SK-N-SH (cell line): ENCODE measurements around the gene SMIM41. TPM values are rescaled to one million over a fixed set of nuclear protein-coding genes. Genes with fewer than 3 reads are reported as not detected.

Source experiments
- CTCF ChIA-PET: fragments of 300-600, 350-600 bp; formaldehyde crosslinking; extraction: SDS; loops from one replicate; lab custom pipeline; 2021; lab: Yijun Ruan, JAX
- POLR2A ChIA-PET: fragments of 350-600 bp; sonication (Branson Sonifier 250); formaldehyde crosslinking; extraction: SDS; loops from one replicate; lab custom pipeline; 2020; ENCODE audit warnings: antibody characterized with exemption, inconsistent platforms; lab: Yijun Ruan, JAX
- DNase-seq: peaks from one replicate; pipeline ENCODE4 v3.0.0; 2012
- H2AFZ ChIP-seq: fragments of 200-600 bp; sonication (generic); 2 replicates; pipeline ENCODE4 v1.8.1; 2016; ENCODE audit warnings: antibody characterized with exemption, mild to moderate bottlenecking, low read depth
- H3F3A ChIP-seq: fragments of 200-600 bp; sonication (generic); replicated peaks from 2 replicates; pipeline ENCODE3; 2016; ENCODE audit warnings: antibody characterized with exemption, mild to moderate bottlenecking; ENCODE audit not compliant: insufficient read depth
- H3K27ac ChIP-seq, 2 experiments: fragments of 200-500 bp in 1 of 2; fragments of 200-600 bp in 1 of 2; sonication (Bioruptor generic) in 1 of 2; sonication (generic), shearing (Covaris generic) in 1 of 2; 2 replicates each; pipeline versions ENCODE4 v1.5.1 to v1.6.1; 2014 to 2016; ENCODE audit warnings: low read depth in 2 of 2, inconsistent platforms in 1 of 2, low read length in 1 of 2, mild to moderate bottlenecking in 1 of 2, mixed read lengths in 1 of 2
- H3K27me3 ChIP-seq: fragments of 200-600 bp; sonication (generic), shearing (Covaris generic); 2 replicates; pipeline ENCODE4 v1.6.1; 2016; ENCODE audit warnings: mixed run types; ENCODE audit not compliant: insufficient read depth
- H3K36me3 ChIP-seq, 2 experiments: fragments of 200-500 bp in 1 of 2; fragments of 200-600 bp in 1 of 2; sonication (Bioruptor generic) in 1 of 2; sonication (generic) in 1 of 2; replicated peaks in 1 of 2; 2 replicates each; pipeline versions ENCODE3 to v1.5.1; 2014 to 2016; ENCODE audit warnings: low read length in 1 of 2, mild to moderate bottlenecking in 1 of 2; ENCODE audit not compliant: insufficient read depth in 2 of 2, control insufficient read depth in 1 of 2
- H3K4me1 ChIP-seq, 2 experiments: fragments of 200-500 bp in 1 of 2; fragments of 200-600 bp in 1 of 2; sonication (Bioruptor generic) in 1 of 2; sonication (generic), shearing (Covaris generic) in 1 of 2; 2 replicates each; pipeline versions ENCODE4 v1.5.1 to v1.6.1; 2014 to 2016; ENCODE audit warnings: low read depth in 1 of 2, low read length in 1 of 2, mixed run types in 1 of 2; ENCODE audit not compliant: insufficient read depth in 2 of 2, control insufficient read depth in 1 of 2
- H3K4me2 ChIP-seq: fragments of 200-600 bp; sonication (generic), shearing (Covaris generic); 2 replicates; pipeline ENCODE4 v1.6.1; 2017; ENCODE audit warnings: mixed run types
- H3K4me3 ChIP-seq, 2 experiments: fragments of 200-500 bp in 1 of 2; fragments of 200-600 bp in 1 of 2; sonication (Bioruptor generic) in 1 of 2; sonication (generic), shearing (Covaris generic) in 1 of 2; 2 replicates each; pipeline versions ENCODE4 v1.5.1 to v1.8.1; 2014 to 2016; ENCODE audit warnings: low read depth in 2 of 2, inconsistent platforms in 1 of 2, low read length in 1 of 2, mild to moderate bottlenecking in 1 of 2, mixed read lengths in 1 of 2, moderate library complexity in 1 of 2
- H3K79me2 ChIP-seq: fragments of 200-600 bp; sonication (generic); 2 replicates; pipeline ENCODE4 v1.8.1; 2017; ENCODE audit warnings: mild to moderate bottlenecking; ENCODE audit not compliant: insufficient read depth
- H3K9ac ChIP-seq: fragments of 200-600 bp; sonication (generic); 2 replicates; pipeline ENCODE4 v1.6.1; 2017; ENCODE audit warnings: mixed run types
- H3K9me2 ChIP-seq: fragments of 200-600 bp; sonication (generic); 2 replicates; pipeline ENCODE4 v1.6.1; 2017; ENCODE audit warnings: mixed run types
- H3K9me3 ChIP-seq: fragments of 200-600 bp; sonication (generic); 2 replicates; pipeline ENCODE4 v1.6.1; 2017; ENCODE audit warnings: mixed run types, mild to moderate bottlenecking, moderate library complexity
- H4K20me1 ChIP-seq: fragments of 200-600 bp; sonication (generic); 2 replicates; pipeline ENCODE4 v1.6.1; 2017; ENCODE audit warnings: mild to moderate bottlenecking, mixed run types; ENCODE audit not compliant: insufficient read depth
- CHD2 ChIP-seq: fragments of 150-350 bp; IDR thresholded peaks from 2 replicates; pipeline ENCODE4 v1.6.1; 2018; ENCODE audit warnings: low read length; ENCODE audit not compliant: partially characterized antibody
- EP300 ChIP-seq, 2 experiments: IDR thresholded peaks; 2 replicates each; pipeline versions ENCODE4 v1.4.0 to v1.6.1; 2012; ENCODE audit warnings: borderline replicate concordance in 1 of 2, low read depth in 1 of 2, low read length in 1 of 2
- FOXM1 ChIP-seq: IDR thresholded peaks from 2 replicates; pipeline ENCODE4 v1.4.0; 2012; ENCODE audit warnings: low read depth, mild to moderate bottlenecking
- JUND ChIP-seq: IDR thresholded peaks from 2 replicates; pipeline ENCODE4 v1.4.0; 2012
- NRF1 ChIP-seq: IDR thresholded peaks from 2 replicates; pipeline ENCODE4 v1.6.1; 2012; ENCODE audit warnings: low read depth, mild to moderate bottlenecking, low read length
- PBX3 ChIP-seq: IDR thresholded peaks from 2 replicates; pipeline ENCODE4; 2012
- RFX5 ChIP-seq: IDR thresholded peaks from 2 replicates; pipeline ENCODE4 v1.6.1; 2012; ENCODE audit warnings: mild to moderate bottlenecking, improper control_type of control experiment, low read length
- RXRA ChIP-seq: IDR thresholded peaks from 2 replicates; pipeline ENCODE4 v1.4.0; 2012; ENCODE audit warnings: low read depth, mild to moderate bottlenecking, borderline replicate concordance
- YY1 ChIP-seq: IDR thresholded peaks from 2 replicates; pipeline ENCODE4 v1.4.0; 2012; ENCODE audit warnings: low read depth, mild to moderate bottlenecking
- ZBTB33 ChIP-seq: IDR thresholded peaks from 2 replicates; pipeline ENCODE4 v1.4.0; 2012; ENCODE audit warnings: low read depth, borderline replicate concordance
- WGBS: methylation state at CpG from one replicate; pipeline ENCODE4 v1.1.6; 2017; ENCODE audit warnings: low lambda C conversion rate; 5-methylcytosine and 5-hydroxymethylcytosine counted together
- polyA plus RNA-seq, 3 experiments: library from polyadenylated mRNA; depleted of rRNA; stranded (reverse); fragments of >200 nt; gene quantifications; 2 replicates each; pipeline ENCODE4 v1.2.3, GENCODE V29; 2012
- TF ChIP-seq, protein P1 (sequence below): fragments of 150-350 bp; IDR thresholded peaks from 2 replicates; pipeline ENCODE4 v1.6.1; 2016; ENCODE audit warnings: mild to moderate bottlenecking, low read depth, low read length
- TF ChIP-seq, protein P2 (sequence below): fragments of 200-600 bp; sonication (generic); IDR thresholded peaks from 2 replicates; pipeline ENCODE4 v1.6.1; 2017; ENCODE audit warnings: antibody characterized with exemption, mild to moderate bottlenecking, moderate library complexity
- TF ChIP-seq, protein P3 (sequence below): fragments of 150-350 bp; IDR thresholded peaks from 2 replicates; pipeline ENCODE4 v1.6.1; 2017; ENCODE audit warnings: antibody characterized with exemption, low read length, low read depth, borderline replicate concordance
- TF ChIP-seq, protein P4 (sequence below): IDR thresholded peaks from 2 replicates; pipeline ENCODE4 v1.6.1; 2012; ENCODE audit warnings: mild to moderate bottlenecking, low read depth, low read length, moderate library complexity

Gene SMIM41
- polyA plus RNA-seq, 1 of the 3 experiments (the other 2 are of a cell fraction): not detected

DNA sequence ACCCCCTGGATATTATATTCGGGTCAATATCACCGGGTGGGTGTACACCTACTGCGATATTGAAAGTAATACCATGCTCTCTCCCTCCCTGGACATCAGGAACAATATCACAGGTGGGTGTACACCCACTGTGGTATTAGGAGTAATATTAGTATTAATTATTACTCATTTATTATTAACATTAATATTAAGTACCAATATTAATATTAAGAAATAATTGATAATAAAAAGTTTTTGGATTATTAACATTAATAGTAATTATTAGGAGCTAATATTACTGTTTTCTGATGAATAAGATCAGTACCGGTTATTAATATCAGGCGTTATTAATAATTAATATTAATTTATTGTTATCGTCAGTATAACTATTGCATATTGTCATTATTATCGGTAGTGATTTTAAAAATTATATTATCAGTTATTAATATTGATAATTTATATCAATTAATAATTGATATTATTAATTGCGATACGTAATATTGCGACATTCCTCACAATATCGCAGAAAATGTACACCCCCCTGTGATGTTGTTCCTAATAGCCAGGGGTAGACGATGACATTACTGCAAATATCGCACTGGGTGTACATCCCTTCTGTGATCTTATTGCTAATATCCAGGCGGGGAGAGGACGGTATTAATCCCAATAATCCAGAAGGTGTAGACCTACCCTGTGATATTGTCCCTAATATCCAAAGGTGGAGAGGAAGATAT is 17.0 kb downstream of the SMIM41 start:
- H2AFZ ChIP-seq: no peak overlapping the region
- no peak for TF ChIP-seq RFX5
- TF ChIP-seq, protein P1, sequence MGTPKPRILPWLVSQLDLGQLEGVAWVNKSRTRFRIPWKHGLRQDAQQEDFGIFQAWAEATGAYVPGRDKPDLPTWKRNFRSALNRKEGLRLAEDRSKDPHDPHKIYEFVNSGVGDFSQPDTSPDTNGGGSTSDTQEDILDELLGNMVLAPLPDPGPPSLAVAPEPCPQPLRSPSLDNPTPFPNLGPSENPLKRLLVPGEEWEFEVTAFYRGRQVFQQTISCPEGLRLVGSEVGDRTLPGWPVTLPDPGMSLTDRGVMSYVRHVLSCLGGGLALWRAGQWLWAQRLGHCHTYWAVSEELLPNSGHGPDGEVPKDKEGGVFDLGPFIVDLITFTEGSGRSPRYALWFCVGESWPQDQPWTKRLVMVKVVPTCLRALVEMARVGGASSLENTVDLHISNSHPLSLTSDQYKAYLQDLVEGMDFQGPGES: no peak
- no peak for TF ChIP-seq YY1
- TF ChIP-seq CHD2: no peak
- no peak for TF ChIP-seq JUND
- TF ChIP-seq, protein P2, sequence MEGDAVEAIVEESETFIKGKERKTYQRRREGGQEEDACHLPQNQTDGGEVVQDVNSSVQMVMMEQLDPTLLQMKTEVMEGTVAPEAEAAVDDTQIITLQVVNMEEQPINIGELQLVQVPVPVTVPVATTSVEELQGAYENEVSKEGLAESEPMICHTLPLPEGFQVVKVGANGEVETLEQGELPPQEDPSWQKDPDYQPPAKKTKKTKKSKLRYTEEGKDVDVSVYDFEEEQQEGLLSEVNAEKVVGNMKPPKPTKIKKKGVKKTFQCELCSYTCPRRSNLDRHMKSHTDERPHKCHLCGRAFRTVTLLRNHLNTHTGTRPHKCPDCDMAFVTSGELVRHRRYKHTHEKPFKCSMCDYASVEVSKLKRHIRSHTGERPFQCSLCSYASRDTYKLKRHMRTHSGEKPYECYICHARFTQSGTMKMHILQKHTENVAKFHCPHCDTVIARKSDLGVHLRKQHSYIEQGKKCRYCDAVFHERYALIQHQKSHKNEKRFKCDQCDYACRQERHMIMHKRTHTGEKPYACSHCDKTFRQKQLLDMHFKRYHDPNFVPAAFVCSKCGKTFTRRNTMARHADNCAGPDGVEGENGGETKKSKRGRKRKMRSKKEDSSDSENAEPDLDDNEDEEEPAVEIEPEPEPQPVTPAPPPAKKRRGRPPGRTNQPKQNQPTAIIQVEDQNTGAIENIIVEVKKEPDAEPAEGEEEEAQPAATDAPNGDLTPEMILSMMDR: no peak
- TF ChIP-seq, all 33 proteins: peak for 0
- no peaks in the 10 kb centered on the region; a peak in 1 of 4 replicates for H3K4me1 ChIP-seq
- CTCF ChIA-PET: no interaction called here
- POLR2A ChIA-PET: no interaction called here
- no peak overlapping the region for H3K4me3 ChIP-seq
- no peaks in the 10 kb centered on the region for H4K20me1 ChIP-seq
- DNase-seq: no peak
- no peak overlapping the region for H3K4me2 ChIP-seq
- H3K27ac ChIP-seq: no peak overlapping the region
- WGBS: 57% methylated on average over 15 of the region's 15 CpGs
- H3K9ac ChIP-seq: no peak overlapping the region
- no peaks in the 10 kb centered on the region for H3F3A ChIP-seq
- H3K9me3 ChIP-seq: no peaks in the 10 kb centered on the region
- H3K27me3 ChIP-seq: peaks cover 26% of the 10 kb centered on the region
- no peaks in the 10 kb centered on the region for H3K79me2 ChIP-seq
- no peaks in the 10 kb centered on the region for H3K9me2 ChIP-seq
- H3K36me3 ChIP-seq: no peaks in the 10 kb centered on the region

DNA sequence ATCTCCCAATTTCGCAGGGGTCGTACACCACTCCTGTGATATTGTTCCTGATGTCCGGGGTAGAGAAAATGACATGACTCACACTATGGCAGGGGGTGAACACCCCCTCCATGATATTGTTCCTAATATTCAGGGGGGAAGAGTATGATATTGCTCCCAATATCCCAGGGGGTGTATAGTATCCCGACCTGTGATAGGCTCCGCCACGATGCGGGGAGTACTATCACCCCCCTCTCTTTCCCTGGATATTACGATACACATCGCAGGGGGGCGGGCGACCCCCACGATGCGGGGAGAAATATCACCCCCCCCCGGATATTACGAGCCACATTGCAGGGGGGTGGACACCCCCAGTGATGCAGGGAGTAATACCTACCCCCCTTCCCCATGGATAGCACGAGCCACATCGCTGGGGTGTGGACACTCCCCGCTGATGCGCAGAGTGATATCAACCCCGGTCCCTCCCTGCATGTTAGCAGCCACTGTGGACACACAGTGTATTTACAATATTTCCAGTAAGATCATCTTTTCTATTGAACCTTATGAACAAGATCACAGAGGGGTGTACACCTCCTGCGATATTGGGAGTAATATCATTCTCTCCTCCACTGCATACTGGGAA is 17.7 kb downstream of the SMIM41 start:
- TF ChIP-seq FOXM1: no peak
- no peak for TF ChIP-seq RXRA
- TF ChIP-seq NRF1: no peak
- TF ChIP-seq, protein P3, sequence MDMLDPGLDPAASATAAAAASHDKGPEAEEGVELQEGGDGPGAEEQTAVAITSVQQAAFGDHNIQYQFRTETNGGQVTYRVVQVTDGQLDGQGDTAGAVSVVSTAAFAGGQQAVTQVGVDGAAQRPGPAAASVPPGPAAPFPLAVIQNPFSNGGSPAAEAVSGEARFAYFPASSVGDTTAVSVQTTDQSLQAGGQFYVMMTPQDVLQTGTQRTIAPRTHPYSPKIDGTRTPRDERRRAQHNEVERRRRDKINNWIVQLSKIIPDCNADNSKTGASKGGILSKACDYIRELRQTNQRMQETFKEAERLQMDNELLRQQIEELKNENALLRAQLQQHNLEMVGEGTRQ: no peak
- TF ChIP-seq, protein P4, sequence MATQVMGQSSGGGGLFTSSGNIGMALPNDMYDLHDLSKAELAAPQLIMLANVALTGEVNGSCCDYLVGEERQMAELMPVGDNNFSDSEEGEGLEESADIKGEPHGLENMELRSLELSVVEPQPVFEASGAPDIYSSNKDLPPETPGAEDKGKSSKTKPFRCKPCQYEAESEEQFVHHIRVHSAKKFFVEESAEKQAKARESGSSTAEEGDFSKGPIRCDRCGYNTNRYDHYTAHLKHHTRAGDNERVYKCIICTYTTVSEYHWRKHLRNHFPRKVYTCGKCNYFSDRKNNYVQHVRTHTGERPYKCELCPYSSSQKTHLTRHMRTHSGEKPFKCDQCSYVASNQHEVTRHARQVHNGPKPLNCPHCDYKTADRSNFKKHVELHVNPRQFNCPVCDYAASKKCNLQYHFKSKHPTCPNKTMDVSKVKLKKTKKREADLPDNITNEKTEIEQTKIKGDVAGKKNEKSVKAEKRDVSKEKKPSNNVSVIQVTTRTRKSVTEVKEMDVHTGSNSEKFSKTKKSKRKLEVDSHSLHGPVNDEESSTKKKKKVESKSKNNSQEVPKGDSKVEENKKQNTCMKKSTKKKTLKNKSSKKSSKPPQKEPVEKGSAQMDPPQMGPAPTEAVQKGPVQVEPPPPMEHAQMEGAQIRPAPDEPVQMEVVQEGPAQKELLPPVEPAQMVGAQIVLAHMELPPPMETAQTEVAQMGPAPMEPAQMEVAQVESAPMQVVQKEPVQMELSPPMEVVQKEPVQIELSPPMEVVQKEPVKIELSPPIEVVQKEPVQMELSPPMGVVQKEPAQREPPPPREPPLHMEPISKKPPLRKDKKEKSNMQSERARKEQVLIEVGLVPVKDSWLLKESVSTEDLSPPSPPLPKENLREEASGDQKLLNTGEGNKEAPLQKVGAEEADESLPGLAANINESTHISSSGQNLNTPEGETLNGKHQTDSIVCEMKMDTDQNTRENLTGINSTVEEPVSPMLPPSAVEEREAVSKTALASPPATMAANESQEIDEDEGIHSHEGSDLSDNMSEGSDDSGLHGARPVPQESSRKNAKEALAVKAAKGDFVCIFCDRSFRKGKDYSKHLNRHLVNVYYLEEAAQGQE: no peak
- no peak for TF ChIP-seq ZBTB33
- no peak for TF ChIP-seq EP300 (IDR thresholded peaks at IDR 0.05; ENCODE audit: borderline replicate concordance in 1 of 2, low read depth in 1 of 2, low read length in 1 of 2)
- no peak for TF ChIP-seq PBX3
- TF ChIP-seq RFX5: no peak
- CTCF ChIA-PET: no interaction called here
- peak; percentile 7 for DNase-seq
- Histone ChIP-seq H3K4me1 (no peaks in the 10 kb centered on the region; a peak in 1 of 4 replicates), H3K79me2 (no peaks in the 10 kb centered on the region), H3K27me3 (peaks cover 20% of the 10 kb centered on the region), H3K36me3 (no peaks in the 10 kb centered on the region), H3K9ac (no peak overlapping the region), H3F3A (no peaks in the 10 kb centered on the region), H3K4me3 (no peak overlapping the region), H2AFZ (no peak overlapping the region), H3K9me3 (no peaks in the 10 kb centered on the region), H3K9me2 (no peaks in the 10 kb centered on the region), H3K4me2 (no peak overlapping the region), H3K27ac (no peak overlapping the region), H4K20me1 (no peaks in the 10 kb centered on the region)
- POLR2A ChIA-PET: no interaction called here
- WGBS: 56% methylated on average over 21 of the region's 21 CpGs
